ENCODE results near the gene LRRFIP1.

LRRFIP1 gene

DNA sequence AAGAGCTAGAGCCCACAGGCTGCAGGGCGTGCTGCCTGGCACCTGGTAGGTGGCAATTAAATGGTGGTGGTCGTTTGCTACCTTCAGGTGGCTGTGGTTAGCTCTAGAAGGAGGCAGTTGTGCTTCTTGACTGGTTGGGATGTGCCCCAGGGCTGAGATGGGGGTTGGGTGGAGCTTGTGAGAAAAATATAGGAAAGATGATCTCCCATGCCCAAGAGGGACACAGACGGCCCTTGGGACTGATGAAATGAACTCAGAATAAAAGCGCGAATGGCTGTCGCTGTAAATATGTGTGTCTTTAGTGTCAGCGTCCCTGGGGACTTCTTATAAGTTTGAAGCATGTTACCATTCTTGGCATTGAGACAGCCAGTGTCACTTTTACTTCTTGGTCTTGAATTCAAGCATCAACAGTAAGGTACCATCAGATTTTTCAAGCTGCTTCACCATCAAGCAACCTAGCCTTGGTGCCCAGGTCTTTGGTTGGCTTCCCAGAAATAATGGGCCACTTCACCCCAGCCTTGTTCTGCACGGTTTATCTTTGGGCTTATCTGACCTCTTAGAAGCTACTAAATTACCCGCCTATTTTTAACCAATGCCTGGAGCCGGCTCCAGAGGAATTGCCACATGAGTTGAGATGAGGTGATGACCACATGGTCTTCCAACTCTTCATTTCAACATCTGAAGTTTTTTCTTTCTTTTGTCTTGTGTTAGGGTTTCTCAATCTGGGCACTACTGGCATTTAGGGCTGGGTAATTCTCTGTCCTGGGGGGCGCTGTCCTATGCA, 11.9 kb downstream of the LRRFIP1 start:
- no peak overlapping the region for H3K27ac Mint-ChIP-seq
- peaks cover 2% of the 10 kb centered on the region for H3K27me3 Mint-ChIP-seq
- no peaks in the 10 kb centered on the region for H3K9me3 Mint-ChIP-seq (ENCODE audit: low read depth)
- H3K4me3 Mint-ChIP-seq, result no peak overlapping the region
- peaks cover 5% of the 10 kb centered on the region for H3K4me1 Mint-ChIP-seq (ENCODE audit: low read depth)
- peaks cover 4% of the 10 kb centered on the region for H3K36me3 Mint-ChIP-seq

DNA sequence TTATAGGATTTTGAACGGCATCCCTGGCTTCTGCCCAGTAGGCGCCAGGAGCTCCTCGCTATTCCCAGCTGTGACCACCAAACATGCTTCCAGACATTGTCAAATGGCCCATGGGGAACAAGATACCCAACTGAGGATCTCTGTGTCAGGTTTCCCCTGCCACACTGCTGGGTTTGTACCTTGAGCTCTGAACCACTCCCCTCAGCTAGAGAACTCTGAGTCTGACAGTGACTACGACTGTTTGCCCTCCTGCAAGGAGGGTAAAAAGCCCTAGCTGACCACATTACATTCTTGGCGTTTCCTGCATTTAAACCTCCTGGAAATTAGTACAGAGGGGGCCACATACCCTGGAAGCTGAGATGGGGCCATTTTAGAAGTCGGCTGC, 12.4 kb downstream of the LRRFIP1 start:
- Mint-ChIP-seq H3K4me3 (no peak overlapping the region), H3K27ac (no peak overlapping the region), H3K27me3 (peaks cover 2% of the 10 kb centered on the region), H3K36me3 (peaks cover 3% of the 10 kb centered on the region), H3K4me1 (ENCODE audit: low read depth) (peaks cover 5% of the 10 kb centered on the region), H3K9me3 (ENCODE audit: low read depth) (no peaks in the 10 kb centered on the region)

DNA sequence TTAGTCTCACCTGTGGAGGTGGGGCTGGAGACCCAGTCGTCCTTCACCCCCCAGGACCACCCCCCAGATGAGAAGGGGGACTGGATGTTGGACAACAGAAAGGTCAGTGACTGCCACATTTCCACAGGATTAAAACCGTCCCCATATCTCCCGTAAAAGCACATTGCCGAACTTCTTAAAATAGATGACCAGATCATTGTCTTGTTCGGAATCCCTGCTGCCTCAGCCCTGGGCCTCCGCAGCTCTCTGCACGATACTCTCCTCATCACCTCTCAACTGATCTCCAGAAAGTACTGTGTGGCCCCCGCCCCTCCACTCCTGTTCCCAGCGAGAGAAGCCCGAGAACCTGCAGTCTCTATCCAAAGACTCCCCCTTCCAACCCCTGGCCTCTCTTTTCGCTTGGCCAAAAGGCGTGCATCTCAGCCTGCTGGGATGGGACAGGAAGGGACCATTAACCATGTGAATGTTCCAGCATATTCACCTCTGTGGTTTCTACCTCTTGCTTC, 13.2 kb downstream of the LRRFIP1 start:
- Mint-ChIP-seq H3K36me3 (no peaks in the 10 kb centered on the region), H3K4me3 (no peak overlapping the region), H3K4me1 (ENCODE audit: low read depth) (peaks cover 5% of the 10 kb centered on the region), H3K27me3 (no peaks in the 10 kb centered on the region), H3K27ac (no peak overlapping the region), H3K9me3 (ENCODE audit: low read depth) (no peaks in the 10 kb centered on the region)

DNA sequence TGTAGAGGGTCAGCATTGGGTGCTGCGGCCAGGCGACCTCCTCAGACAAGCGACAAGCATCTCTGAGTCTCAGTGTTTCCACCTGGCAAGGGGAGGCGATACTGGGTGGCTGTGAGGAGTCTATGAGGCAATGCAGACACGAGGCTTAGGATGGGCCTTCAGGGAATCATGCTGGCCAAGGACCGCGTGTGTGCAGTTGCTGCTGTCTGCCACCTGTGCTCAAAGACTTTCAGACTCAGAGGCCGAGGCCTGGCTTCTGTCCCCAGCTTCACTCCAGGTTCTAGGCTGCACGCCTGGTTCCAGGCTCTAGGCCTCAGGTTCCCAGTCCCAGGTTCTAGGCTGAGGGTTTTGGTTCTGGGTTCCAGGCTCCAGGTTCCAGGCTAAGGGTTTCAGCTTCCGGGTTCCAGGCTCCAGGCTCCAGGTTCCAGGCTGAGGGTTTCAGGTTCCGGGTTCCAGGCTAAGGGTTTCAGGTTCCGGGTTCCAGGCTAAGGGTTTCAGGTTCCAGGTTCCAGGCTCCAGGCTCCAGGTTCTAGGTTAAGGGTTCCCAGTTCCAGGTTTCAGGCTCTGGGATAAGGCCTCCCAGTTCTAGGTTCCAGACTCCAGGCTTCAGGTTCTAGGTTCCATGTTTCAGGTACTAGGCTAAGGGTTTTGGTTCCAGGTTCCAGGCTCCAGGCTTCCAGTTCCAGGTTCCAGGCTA, 14.8 kb downstream of the LRRFIP1 start:
- no peak overlapping the region for H3K27ac Mint-ChIP-seq
- H3K4me1 Mint-ChIP-seq (ENCODE audit: low read depth), result no peaks in the 10 kb centered on the region
- no peaks in the 10 kb centered on the region for H3K27me3 Mint-ChIP-seq
- H3K36me3 Mint-ChIP-seq, result no peaks in the 10 kb centered on the region
- no peak overlapping the region for H3K4me3 Mint-ChIP-seq
- no peaks in the 10 kb centered on the region for H3K9me3 Mint-ChIP-seq (ENCODE audit: low read depth)

DNA sequence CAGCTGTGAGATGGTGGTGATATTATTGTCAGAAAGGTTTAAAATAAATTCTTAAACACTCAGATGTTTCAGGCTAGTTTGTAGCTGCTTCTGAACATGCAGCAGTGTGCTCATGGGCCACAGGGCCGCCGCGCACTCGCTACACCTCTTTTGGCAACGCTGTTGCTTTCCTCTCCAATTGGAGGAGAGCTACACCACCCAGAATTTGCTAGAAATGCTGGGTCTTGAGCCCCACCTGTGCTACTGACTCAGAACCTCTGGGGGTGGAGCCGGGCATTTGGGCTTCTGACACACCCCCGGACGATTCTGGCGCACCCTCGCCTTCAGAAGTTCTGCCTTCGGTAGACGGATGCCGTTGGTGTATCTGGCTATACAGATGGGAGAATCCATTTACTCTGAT, 15.7 kb downstream of the LRRFIP1 start:
- Mint-ChIP-seq H3K27ac (no peak overlapping the region), H3K4me1 (ENCODE audit: low read depth) (no peaks in the 10 kb centered on the region), H3K9me3 (ENCODE audit: low read depth) (no peaks in the 10 kb centered on the region), H3K4me3 (no peak overlapping the region), H3K27me3 (no peaks in the 10 kb centered on the region), H3K36me3 (no peaks in the 10 kb centered on the region)

DNA sequence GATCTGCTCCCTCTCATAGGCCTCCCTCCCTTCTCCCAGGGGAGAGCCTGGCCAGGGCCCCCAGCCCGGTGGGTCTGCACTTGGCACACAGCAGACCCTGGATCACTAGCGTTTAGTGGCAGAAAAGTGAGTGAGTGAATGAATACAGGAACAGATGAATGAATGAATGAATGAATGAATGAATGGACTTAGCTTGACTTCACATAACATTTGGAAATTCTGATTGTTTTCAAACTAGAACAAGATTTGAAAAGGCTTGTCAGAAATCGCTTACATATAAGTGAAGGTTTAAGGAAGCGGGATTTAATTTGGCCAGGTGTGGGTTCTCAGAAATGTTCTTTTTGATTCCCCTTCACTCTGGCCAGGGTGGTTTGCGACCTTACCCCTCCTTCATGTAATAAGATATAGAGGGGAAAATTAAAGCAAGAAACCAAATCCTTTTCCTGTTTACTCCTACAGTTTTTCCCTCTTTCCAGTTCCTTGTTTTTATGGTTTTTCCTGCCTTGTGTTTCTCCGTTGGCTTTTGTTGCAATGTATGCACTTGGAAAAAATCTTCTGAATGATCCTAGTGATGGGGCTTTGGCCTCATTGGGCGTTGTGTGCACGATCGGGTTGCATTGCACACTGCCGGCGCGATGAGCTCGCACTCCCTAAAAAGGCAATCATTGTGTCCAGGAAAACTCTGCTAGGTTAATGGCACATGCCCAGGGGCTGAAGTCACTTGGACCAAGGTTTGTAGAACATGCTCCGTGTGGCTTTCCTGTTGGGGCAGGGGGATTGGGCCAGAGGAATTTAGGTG, 16.4 kb downstream of the LRRFIP1 start:
- H3K4me3 Mint-ChIP-seq, result no peak overlapping the region
- H3K27me3 Mint-ChIP-seq, result no peaks in the 10 kb centered on the region
- H3K4me1 Mint-ChIP-seq (ENCODE audit: low read depth), result no peaks in the 10 kb centered on the region

DNA sequence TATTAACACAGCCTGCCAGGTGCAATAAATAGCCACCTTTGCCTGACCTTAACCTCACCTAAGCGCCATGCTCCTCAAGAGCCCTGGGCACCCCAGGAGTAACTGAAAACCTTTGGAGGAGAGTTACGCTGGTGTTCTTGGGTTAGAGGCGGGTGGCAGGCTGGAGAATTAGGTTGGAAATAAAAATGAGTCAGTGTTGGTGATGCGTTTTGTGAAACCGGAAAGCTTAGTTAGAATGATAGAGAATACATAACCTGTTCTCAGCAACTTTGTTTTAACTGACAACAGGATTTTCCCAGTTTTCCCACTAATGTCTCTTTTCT, 17.0 kb downstream of the LRRFIP1 start:
- Mint-ChIP-seq H3K27ac (no peak overlapping the region), H3K4me3 (no peak overlapping the region), H3K36me3 (no peaks in the 10 kb centered on the region), H3K4me1 (ENCODE audit: low read depth) (no peaks in the 10 kb centered on the region), H3K9me3 (ENCODE audit: low read depth) (no peaks in the 10 kb centered on the region), H3K27me3 (no peaks in the 10 kb centered on the region)

More for the DNA sequence above, 16.4 kb downstream of the LRRFIP1 start:
- Mint-ChIP-seq H3K27ac (no peak overlapping the region), H3K36me3 (no peaks in the 10 kb centered on the region), H3K9me3 (ENCODE audit: low read depth) (no peaks in the 10 kb centered on the region)

DNA sequence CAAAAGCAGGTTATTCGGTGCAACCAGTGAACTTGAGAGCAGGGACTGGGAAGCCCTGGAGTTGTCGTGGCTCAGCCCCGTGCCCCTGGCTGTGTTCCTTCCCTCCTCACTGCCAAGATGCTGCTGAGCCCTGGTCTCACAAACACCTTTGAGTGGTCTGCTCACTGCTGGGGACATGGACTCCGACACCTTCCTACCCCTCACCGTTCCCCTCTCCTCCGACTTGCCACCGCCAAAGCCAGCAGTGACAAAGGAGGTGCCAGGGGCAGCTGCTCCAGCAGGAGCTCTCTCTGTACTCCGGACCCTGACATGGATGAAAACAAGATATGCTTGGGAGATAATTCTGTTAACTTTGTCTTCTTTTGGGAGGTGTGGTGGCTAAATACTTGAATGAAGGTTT, 17.9 kb downstream of the LRRFIP1 start:
- Mint-ChIP-seq H3K4me1 (ENCODE audit: low read depth) (no peaks in the 10 kb centered on the region), H3K36me3 (no peaks in the 10 kb centered on the region), H3K9me3 (ENCODE audit: low read depth) (no peaks in the 10 kb centered on the region), H3K27ac (no peak overlapping the region), H3K27me3 (no peaks in the 10 kb centered on the region), H3K4me3 (no peak overlapping the region)

DNA sequence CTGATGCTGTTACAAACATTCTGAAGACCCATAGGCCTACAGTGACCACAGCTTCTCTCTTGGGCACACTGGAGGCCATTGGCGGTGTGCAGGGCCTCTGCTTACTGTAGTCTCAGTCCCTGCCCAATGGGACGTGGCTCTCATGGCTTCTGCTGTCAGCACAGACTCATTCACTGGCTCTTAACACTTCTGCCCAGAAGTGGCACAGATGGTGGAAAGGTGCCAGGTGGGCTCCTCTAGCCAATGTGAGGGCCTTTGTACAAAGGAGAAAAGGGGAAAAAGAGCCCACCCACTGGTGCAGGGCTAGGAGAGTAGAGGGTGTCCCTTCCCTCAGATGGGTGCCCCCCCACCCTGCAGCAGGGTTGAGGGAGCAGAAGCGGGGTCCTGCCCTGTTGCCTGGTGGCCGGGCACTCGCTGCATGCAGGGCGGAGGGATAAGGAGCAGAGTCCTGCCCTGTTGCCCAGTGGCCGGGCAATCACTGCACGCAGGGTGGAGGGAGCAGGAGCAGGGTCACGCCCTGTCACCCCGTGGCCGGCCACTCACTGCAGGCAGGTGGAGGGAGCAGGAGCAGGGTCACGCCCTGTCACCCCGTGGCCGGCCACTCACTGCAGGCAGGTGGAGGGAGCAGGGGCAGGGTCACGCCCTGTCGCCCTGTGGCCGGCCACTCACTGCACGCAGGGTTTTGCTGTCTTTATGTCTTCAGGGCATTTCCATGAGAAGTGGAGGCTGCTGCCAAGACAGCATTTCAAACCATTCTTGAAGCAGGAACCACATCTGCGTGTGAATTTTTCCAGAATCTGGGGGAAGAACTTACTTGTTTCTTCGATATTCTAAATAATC, 20.0 kb downstream of the LRRFIP1 start:
- H3K36me3 Mint-ChIP-seq, result peaks cover 7% of the 10 kb centered on the region
- H3K9me3 Mint-ChIP-seq (ENCODE audit: low read depth), result no peaks in the 10 kb centered on the region
- H3K27me3 Mint-ChIP-seq, result no peaks in the 10 kb centered on the region
- no peak overlapping the region for H3K4me3 Mint-ChIP-seq
- no peaks in the 10 kb centered on the region for H3K4me1 Mint-ChIP-seq (ENCODE audit: low read depth)
- H3K27ac Mint-ChIP-seq, result no peak overlapping the region

DNA sequence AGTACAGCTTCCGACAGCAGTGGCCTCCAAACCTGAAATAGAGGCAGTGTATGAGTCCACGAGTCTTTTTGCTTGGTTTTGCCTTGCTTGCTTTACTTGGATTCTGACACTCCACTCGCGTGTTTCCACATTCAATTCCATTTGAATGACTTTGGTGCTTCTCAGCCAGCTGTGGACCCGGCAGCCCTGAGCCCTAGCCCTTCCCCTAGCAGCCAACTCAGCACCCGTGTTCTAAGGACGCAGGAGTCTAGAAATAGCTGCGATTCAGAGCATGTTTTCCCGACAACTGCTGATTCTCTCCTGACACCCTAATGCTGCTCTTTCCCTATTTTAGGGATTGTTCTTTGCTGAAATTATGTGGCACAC, 20.6 kb downstream of the LRRFIP1 start:
- H3K27ac Mint-ChIP-seq, result no peak overlapping the region
- H3K27me3 Mint-ChIP-seq, result no peaks in the 10 kb centered on the region
- H3K4me3 Mint-ChIP-seq, result no peak overlapping the region
- H3K9me3 Mint-ChIP-seq (ENCODE audit: low read depth), result no peaks in the 10 kb centered on the region
- peaks cover 8% of the 10 kb centered on the region for H3K36me3 Mint-ChIP-seq
- no peaks in the 10 kb centered on the region for H3K4me1 Mint-ChIP-seq (ENCODE audit: low read depth)

DNA sequence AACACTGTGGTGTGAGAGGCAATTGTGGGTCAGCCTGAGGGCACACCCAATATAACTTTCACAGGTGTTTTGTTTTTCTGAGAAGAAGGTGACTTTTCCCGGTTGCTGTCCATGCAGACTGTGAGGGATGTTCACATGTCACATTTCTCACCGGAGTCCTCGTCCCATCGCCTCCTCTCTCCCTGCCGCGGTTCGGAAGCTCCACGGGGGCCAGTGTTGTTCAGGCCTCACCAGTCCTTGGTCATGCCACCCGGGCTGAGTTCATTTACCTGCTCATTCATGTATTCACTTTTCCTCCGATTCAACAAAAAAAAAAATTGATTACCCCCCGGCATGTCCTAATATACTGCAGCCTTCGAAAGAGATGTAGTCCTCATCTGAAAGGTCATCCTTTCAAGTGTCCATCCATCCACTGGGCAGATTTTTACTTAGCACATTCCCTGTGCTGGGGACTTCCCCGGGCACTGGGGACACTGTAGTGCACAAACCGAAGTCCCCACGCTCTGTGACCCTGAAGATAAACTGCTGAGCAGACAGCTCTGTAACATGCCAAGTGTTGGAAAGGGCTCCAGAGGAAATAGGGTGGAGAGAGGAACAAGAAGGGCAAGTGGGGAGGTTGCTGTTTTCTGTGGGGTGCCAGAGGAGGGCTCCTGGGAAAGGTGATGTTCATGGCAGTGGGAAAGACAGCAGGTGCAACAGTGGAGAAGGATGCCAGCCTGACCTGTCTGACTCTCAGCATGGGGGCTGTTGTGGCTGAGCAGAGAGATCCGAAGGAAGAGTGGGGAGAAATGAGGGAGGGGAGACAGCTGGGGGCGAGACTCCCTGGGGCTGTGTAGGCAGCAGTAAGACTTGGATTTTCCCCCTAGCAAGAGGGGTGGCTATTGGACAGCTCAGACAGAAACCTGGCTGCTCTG, 22.4 kb downstream of the LRRFIP1 start:
- no peaks in the 10 kb centered on the region for H3K27me3 Mint-ChIP-seq
- peaks cover 1% of the 10 kb centered on the region for H3K4me1 Mint-ChIP-seq (ENCODE audit: low read depth)
- H3K9me3 Mint-ChIP-seq (ENCODE audit: low read depth), result no peaks in the 10 kb centered on the region
- H3K4me3 Mint-ChIP-seq, result no peak overlapping the region
- H3K36me3 Mint-ChIP-seq, result peaks cover 8% of the 10 kb centered on the region
- H3K27ac Mint-ChIP-seq, result no peak overlapping the region

DNA sequence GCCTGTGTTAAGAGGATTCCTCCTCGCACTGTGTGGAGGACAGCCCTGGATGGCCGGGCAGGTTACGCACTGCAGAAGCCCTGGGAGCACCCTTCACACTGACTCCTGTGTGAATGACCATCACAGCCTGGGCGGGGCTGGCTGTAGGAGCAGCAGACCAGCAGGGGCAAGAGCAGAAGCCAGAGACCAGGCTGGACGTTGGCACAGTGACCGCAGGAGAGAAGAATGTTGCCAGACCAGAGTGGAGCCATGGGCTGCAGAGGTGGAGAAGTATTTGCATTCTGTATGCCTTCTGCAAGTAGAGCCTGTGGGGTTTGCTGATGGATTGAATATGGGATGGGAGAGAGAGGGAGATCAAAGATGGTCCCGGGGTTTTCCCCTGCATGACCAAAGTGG, 23.1 kb downstream of the LRRFIP1 start:
- H3K4me3 Mint-ChIP-seq, result no peak overlapping the region

DNA sequence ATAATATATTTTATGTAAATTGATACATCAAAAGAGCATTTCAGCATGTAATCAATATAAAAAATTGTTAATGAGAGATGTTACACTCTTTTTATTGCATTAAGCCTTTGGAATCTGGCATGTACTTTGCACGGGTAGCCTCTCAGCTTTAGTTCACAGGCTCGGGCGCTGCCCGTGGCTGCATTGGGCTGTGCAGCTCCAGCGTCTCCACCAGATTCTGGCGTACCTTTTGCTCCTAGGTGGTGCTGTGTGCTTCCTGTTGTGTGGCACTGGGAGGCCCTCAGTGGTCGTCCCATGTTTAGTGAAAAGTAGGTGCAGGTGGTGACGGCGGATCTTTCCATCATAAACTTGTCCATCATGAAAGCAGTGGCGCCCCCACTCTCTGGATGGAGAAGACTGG, 24.4 kb downstream of the LRRFIP1 start:
- Mint-ChIP-seq H3K9me3 (ENCODE audit: low read depth) (no peaks in the 10 kb centered on the region), H3K36me3 (peaks cover 8% of the 10 kb centered on the region), H3K27ac (no peak overlapping the region), H3K4me1 (ENCODE audit: low read depth) (peaks cover 8% of the 10 kb centered on the region), H3K27me3 (no peaks in the 10 kb centered on the region), H3K4me3 (no peak overlapping the region)

More for the DNA sequence above, 23.1 kb downstream of the LRRFIP1 start:
- H3K27ac Mint-ChIP-seq, result no peak overlapping the region
- peaks cover 5% of the 10 kb centered on the region for H3K4me1 Mint-ChIP-seq (ENCODE audit: low read depth)
- no peaks in the 10 kb centered on the region for H3K27me3 Mint-ChIP-seq
- peaks cover 8% of the 10 kb centered on the region for H3K36me3 Mint-ChIP-seq
- H3K9me3 Mint-ChIP-seq (ENCODE audit: low read depth), result no peaks in the 10 kb centered on the region

DNA sequence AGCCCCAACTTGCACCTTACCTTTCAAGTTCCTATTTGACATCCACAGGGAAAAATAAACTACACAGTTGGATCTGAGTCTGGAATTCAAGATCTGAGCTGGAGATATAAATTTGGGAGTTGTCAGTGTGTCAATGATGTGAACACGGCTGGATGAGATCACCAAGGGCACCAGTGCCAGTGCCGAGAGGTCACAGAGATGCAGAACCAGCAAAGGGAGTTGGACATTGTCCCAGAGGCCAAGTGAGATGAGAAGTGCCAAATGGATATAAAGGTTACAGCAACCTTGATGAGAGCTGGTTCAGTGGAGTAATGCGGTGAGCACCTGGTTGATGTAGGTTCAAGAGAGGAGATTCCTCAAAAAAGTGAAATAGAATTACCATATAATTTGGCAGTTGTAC, 24.8 kb downstream of the LRRFIP1 start:
- H3K27ac Mint-ChIP-seq, result no peak overlapping the region
- H3K36me3 Mint-ChIP-seq, result peaks cover 8% of the 10 kb centered on the region
- H3K9me3 Mint-ChIP-seq (ENCODE audit: low read depth), result no peaks in the 10 kb centered on the region

More for the DNA sequence above, 24.8 kb downstream of the LRRFIP1 start:
- H3K27me3 Mint-ChIP-seq, result peaks cover 2% of the 10 kb centered on the region
- no peak overlapping the region for H3K4me3 Mint-ChIP-seq
- peaks cover 8% of the 10 kb centered on the region for H3K4me1 Mint-ChIP-seq (ENCODE audit: low read depth)

Data from activated naive CD8-positive, alpha-beta T cell (primary cell).